Limb (tissue), 2 donors: Measurements from ENCODE around the gene GSAP.

Source experiments
- DNase-seq, 2 donors: peaks; one replicate each; pipeline ENCODE4 v3.0.0-alpha.2; 2016; ENCODE audit errors: extremely low spot score in 2 of 2

GSAP gene

GRCh38 chr7:77327932-77328628 is 88.1 kb downstream of the GSAP start:
- DNase-seq: no peak

DNA sequence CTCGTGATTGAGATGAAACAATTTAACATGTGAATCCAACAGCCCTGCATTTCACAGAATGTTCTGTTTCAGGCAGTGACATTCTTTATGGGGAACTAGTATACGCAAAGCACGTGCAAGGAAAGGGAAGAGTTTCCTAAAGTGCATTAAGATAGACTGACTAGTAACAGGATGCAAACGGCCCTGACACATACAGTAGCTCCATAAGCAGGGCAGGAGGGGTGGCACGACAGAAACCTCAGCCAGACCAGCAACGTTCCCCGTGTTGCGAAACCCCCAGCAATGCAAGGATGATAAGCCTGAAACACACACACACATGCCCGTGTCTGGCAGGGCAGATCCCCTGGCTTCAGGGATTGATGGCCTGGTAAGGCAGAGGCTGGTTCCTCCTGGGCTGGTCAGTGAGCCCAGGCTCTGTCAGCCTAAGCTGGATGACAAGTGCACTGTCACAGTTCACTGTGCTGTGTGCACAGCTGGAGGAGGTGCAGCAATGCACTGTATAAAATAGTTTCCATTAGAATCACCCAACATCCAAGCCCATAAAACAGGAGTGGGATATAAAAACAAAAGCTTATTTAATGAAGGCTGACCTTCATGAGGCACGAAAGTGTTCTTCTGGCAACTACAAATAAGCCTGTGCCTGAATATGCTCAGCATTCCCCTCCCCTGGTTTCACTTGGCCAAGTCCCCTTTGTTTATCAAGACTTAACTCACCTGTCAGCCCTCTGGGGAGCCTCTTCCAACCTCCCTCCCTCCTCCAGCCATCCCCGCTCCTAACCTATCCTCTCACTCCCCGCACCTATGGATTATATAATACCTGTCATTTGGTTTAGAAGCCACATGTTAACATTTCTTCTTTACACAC is 88.8 kb downstream of the GSAP start:
- DNase-seq: no peak

GRCh38 chr7:77326131-77326530 is 90.0 kb downstream of the GSAP start:
- DNase-seq: no peak

DNA sequence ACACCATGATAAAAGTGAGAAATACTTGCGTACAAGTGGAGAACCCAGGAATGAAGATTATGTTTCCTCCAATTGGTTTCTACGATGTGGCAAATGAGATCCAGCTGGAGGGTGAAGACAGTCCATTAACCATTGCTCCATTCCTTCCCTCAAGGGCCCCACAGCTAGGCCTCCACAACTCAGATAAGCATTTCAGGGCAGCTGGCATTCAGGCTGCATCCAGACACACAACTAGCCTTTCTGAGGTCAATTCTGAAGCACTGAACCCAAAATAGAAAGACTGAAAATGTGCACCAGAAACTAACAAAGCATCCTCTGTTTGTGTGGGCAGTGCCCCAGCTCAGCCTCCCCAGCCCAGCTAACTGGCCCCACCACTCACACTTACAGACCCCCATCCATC is 94.8 kb downstream of the GSAP start:
- DNase-seq: no peak

DNA sequence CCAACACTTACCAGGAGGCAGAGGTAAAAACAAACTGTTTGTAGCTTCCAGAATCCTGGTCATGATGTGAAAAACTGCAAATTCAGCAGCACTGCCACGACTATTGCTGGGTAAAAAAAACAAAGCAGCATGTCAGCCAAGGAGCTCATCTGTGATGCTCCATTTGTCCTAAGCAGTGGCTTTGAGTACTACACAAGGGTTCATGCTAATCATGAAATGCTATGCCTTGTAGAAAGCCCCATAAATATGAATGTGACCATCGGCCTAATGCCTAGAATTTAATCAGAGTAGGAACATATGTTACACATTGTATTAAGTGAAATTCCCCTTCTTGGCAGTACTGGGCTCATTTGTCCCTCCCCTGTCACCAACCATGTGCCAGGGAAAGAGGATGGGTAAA is 95.4 kb downstream of the GSAP start:
- no peak for DNase-seq

DNA sequence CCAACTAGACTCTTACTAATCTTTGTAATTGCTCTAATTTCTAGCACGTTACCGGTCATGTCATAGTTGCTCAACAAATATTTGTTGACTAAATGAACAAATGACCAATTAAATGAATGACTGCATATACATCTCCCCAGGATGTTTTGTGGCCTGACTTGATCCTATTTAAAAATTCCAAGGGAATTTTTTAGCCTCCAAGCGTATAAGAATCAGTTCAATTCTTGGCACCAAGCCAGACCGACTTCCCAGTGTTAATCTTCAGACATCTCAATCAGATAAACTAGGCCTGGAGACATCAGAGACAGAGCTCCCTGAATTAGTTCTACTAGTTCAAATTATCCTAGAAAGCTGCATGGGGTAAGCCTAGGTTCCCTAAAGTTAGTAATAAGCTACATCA is 96.0 kb downstream of the GSAP start:
- no peak for DNase-seq

GRCh38 chr7:77318019-77318418 is 98.1 kb downstream of the GSAP start:
- no peak for DNase-seq

- no peak for DNase-seq
These were observed 99.8 kb downstream of the GSAP start for GRCh38 chr7:77316219-77316978.

- peak in 1 of 2 donors; percentile 62 for DNase-seq
These were observed 101.0 kb downstream of the GSAP start for GRCh38 chr7:77315182-77315591.

DNA sequence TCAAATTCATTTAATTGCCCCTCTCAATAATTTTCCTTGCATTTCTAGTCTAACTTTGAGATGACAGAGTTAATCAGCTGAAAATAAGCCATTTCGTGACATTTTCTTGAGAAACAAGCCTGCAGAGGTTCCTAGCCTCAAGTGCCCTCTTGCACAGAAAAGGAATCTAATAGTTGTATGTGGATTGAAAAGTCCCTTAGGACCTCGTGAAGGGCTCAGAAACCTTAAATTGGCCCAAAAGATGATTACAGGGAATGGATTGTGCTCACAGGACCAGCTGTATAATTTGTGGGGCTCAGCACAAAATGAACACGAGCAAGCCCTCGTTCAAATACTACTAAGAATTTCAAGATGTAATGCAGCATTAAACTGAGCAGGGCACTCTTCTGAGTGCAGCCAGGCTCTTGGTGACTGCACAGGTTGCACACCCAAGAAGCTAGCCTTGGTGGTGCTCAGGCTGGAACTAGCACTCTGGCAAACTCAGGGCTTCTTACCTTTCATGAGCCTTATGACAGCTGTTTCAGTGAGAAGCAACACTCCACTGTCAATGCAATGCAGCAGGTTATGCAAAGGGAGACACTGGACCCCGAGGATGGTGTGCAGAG is 102.2 kb downstream of the GSAP start:
- DNase-seq: no peak

DNA sequence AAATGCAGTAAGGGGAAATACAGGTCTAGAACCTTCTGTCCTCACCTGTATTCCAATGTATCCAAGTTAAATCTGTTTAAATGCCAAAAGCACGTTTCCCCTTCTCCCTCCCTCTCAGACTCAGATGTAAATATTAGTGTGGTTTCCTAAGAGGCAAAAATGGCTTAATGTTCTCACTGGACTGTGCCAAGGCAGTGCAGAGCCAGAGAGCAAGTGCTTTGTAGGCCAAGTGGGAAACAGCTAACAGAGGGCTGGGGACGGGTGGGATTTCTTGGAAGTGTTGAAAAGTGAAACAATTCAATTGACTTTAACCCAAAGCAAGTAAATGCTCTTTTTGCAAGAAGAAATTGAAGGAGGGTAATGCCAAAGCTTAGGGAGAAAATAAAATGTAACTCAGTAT is 103.1 kb downstream of the GSAP start:
- DNase-seq: peak in 1 of 2 donors; percentile 44

- DNase-seq: no peak
These were observed 105.2 kb downstream of the GSAP start for GRCh38 chr7:77310982-77311381.

DNA sequence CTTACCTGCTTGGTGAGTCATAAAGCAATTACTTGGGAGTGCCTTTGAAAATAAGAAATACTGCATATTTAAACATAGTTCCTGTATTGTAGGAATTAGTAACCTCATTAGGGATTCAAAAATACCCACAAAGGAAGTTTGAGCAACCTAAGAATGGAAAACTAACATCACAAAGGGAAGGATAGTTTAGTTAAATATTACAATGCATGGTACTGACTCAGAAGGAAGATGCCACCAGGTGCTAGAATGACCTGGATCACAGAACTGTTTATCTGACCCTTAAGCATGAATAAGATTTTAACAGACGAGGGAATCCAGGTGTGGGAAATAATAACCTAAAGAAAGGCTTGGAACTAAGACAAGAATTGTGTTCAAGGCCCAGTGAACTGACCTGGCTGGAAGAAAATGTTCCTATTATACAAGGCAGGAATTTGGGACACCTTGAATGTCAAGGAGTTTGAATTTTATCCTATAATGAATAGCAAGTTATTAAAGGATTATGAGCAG is 106.4 kb downstream of the GSAP start:
- no peak for DNase-seq

- DNase-seq: no peak
These were observed 107.4 kb downstream of the GSAP start for GRCh38 chr7:77308792-77309191.

- DNase-seq: no peak
These were observed 109.7 kb downstream of the GSAP start for GRCh38 chr7:77306231-77307067.

GRCh38 chr7:77295549-77295948 is 120.6 kb downstream of the GSAP start:
- DNase-seq: no peak

DNA sequence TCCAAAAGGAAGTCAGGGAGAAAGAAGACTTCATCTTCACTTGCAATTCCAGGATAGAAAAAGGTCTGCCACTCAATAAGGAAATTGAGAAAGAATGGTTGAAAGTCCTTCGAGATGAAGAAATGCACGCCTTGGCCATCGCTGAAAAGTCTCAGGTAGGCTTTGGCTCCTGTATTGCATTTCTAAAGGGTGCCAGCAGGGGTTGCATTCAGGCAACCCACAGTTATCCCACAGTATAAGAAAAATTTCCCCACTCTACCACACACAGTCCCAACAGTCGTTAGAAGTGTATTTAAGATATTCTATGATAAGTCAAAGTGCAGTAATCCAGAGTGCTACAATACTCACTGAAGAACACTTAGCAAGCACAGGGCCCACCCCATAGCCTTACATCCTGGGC is 123.1 kb downstream of the GSAP start:
- no peak for DNase-seq

GRCh38 chr7:77290425-77290824 is 125.7 kb downstream of the GSAP start:
- DNase-seq: no peak

DNA sequence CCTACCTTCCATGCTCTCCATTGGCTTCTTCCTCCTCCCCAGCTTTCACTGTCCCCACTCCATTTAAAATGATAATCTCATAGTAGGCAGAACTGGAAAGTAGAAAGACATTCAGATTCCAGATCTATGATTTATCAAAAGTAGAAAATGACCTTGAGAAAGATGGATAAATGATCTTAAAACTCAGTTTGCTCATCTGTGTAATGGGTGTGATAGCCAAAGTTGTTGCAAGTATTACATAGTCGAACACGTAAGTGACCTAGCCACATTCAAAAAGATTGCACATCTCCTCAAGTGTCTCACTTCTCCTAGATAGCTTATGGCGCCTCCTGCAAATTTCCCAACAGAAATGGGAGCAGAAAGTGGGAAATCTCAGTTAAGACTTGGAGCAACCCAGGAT is 126.8 kb downstream of the GSAP start:
- no peak for DNase-seq

DNA sequence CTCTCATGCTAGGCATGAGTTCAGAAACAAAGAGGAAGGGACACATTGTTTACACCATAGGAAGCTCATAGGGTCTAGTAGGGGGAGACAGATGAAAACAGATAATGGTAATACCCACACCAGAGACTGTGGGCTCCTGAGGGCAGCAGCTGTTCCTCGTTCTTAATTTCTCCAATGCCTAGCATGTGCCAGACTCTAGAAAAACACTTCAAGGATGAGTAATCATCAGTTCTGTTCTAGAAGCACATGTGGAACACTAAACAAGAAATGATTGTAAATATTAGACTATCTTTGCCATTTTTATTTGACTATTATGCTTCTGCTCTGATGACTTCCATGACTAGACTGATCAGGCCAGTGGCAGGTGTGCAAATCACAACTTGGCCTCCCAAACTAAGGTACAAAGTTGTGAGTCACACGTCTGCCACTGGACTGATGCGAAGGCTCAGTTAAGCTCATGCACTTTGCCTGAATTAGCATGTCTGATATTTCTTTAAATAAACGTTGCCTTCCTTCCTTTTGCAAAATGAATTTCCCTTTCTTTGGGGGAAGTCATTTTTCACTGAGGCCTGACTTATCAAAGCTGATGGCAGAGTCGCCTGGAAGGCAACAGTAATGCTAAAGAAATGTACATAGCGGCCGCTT is 127.4 kb downstream of the GSAP start:
- DNase-seq: no peak
